HG03558 (cell line): Measurements from ENCODE around the gene ST3GAL6.

Experiments used
- ATAC-seq: cut with Tn5 transposase; IDR thresholded peaks from one replicate; pipeline ENCODE4 v1.9.1; 2021; ENCODE audit warnings: moderate number of reproducible peaks; ENCODE audit not compliant: unreplicated experiment; ENCODE audit errors: extremely low read depth

Gene ST3GAL6

DNA sequence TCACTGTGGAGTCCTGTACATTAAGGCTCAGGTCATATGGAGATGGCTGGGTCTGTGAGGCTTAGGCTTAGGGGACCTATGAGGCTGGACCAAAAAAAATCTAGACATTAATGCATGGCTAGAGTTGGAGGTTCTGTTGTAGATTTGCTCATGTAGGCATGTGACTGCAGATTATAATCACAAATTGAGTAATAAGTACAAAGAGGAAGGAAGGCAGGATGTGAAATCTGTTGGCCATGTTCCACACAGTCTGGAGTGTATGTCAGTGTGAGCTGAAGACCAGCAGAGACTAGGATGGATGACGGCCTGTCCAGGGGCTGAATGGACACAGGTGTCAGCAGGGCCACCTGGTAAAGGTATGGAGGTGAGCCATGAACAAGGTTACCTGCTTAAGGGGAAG lies at the start of gene ST3GAL6:
TSS of gene ST3GAL6 (plus strand) at position 265 of the 400 bp plus-strand sequence. CDS start 5,101 bp downstream, outside the sequence.
- ATAC-seq: no peak

DNA sequence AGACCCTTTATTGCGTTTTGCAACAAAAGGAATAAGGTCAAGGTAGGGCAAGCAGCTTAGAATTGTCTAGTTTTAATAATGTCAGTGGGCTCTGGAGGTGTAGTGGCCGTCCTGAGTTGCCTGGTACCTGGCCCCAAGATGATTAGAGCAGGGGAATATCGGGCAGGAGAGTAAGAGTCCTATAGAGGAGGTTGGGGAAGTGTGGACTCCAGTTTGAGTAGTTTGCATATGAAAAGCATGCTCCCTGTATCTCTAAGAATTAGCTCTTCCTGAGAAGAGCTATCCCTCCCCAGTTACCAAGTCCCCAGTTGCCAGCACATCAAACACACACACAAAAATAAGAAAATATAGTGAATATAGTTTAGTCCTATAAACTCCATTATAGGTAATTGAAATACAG lies 49.2 kb upstream of the ST3GAL6 start:
- ATAC-seq: no peak

GRCh38 chr3:98717584-98717983 lies 45.6 kb upstream of the ST3GAL6 start:
- ATAC-seq: no peak

- ATAC-seq: no peak
These were observed 44.4 kb upstream of the ST3GAL6 start for GRCh38 chr3:98718730-98719129.

DNA sequence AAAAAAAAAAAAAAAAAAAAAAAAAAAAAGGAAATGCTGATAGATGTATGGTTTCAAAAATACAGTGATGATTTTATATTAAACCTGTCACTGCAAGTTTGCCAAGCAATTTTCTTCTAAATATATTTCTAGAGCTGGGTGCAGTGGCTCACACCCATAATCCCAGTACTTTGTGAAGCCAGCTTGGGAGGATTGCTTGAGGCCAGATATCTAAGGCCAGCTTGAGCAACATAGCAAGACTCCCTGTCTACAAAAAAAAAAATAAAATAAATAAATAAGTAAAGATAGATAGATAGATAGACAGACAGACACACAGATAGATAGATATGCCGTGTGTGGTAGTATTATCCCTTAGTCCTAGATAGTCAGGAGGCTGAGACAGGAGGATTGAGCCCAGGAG lies 41.4 kb upstream of the ST3GAL6 start:
- no peak for ATAC-seq

GRCh38 chr3:98722389-98722788 lies 40.8 kb upstream of the ST3GAL6 start:
- no peak for ATAC-seq

DNA sequence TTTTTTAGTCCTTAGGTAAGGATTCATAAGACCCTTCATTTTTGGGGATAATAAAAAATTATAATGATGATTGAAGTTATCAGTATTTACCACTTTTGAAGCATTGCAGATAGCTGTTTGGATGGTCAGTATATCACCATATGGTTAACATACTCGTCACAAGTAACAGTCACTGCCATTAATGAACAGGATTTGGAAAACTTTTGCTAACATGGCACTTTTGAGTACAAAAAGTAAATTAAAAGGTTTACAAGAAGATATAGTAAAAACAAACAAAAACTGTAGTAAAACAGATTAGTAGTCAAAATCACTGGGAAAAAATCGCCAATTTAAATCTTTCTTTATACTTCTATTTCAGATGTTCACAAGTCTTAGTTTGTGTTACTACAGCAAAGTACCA lies 37.8 kb upstream of the ST3GAL6 start:
- ATAC-seq: no peak

- no peak for ATAC-seq
These were observed 37.1 kb upstream of the ST3GAL6 start for GRCh38 chr3:98726084-98726483.

DNA sequence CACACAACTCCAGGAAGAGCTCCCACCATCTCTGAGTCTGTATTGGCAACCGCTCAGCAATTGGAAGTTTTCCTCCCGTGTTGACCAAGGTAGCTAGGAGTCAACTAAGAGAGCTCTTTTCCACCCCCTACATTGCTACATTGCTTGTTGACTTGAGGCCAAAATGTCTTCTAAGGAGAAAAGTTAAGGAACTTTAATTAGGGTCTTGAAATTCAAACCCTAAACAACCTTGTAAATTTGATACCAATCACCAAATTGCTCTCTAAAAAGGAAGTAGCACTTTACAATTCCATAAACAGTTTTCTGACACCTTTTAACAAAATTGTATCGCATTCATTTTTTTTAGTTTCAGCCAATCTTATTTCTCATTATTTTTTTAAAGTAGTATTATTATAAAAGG lies 35.5 kb upstream of the ST3GAL6 start:
- no peak for ATAC-seq

GRCh38 chr3:98728672-98729071 lies 34.5 kb upstream of the ST3GAL6 start:
- ATAC-seq: no peak

DNA sequence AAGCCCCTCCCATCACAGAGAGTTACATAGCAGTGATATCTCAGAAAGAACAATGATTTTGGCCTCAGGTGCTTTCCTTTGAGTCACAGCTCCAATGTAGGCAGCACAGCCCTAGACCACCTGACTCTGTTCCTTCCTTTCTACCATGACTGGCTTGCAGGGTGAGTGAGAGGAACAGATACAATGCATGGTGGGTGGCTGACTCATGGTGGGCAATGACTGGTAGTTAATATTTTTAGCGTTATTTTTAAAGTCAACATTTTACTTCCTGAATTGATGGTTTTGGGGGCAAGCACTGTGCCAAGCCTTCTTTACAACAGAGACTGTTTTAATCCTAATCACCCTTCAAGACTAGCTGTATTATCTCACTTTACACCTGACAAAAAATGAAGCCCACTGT lies 32.8 kb upstream of the ST3GAL6 start:
- ATAC-seq: peak; percentile 41

- ATAC-seq: no peak
These were observed 32.1 kb upstream of the ST3GAL6 start for GRCh38 chr3:98730886-98731537.

DNA sequence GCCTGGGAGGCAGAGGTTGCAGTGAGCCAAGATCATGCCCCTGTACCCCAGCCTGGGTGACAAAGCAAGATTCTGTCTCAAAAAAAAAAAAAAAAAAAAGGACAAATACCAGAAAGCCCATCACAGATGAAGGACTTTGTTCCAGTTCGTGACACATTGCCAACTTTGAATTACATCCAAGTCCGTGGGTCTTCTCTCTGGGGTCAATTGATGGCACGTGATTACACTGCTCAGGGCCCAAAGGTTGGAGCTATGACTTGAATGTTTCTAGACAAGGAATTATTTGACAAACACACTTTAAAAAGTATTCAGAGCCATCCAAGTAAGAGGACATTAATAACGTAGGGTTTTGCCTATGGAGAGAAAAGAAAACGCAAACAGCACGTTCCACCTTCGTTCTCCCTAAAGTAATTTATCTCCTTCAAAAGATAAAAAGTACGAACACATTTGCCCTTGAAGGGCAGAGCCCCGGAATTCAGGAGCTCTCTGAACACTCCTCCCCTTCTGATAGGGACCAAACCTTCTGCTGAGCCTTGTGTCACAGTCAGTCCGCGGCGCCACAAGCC lies 31.3 kb upstream of the ST3GAL6 start:
- ATAC-seq: peak; percentile 28

DNA sequence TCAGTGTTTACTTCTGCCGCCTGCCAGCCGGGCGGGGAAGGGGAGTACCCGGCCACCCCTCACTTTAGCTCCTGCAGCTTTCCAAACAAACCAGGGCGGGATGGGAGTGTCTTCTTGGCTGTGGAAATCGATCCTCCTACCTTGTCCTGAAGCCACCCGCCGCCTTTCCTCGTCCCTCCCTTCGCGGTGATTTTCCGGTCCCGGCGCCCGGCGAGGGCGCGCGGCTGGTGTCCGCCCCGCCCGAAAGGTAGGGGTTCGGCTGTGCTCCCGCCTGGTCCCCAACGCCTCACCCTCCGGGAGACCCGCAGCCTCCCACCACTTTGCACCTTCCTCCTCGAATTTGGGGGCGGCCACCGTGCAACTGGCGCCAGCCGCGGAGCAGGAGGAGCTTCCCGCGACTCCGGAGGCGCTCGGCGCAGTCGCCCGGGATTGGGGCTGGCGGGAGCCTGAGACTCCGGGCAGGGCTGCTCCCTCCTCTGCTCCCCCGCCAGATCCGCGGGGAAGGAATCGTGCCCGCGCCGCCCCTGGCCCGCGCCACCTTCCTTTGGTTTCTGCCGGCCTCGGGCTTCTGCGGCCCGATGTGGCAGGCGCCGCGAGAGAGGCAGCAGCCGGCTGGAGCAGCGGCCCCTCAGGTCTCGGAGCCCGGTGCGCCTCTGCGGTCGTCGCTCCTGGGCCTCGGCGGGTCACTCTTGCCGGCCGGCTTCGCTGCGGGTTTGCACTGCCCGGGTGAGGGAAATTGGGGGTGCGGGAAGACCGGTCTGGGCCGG lies 30.7 kb upstream of the ST3GAL6 start:
- no peak for ATAC-seq

GRCh38 chr3:98733053-98733811 lies 29.9 kb upstream of the ST3GAL6 start:
- ATAC-seq: no peak

DNA sequence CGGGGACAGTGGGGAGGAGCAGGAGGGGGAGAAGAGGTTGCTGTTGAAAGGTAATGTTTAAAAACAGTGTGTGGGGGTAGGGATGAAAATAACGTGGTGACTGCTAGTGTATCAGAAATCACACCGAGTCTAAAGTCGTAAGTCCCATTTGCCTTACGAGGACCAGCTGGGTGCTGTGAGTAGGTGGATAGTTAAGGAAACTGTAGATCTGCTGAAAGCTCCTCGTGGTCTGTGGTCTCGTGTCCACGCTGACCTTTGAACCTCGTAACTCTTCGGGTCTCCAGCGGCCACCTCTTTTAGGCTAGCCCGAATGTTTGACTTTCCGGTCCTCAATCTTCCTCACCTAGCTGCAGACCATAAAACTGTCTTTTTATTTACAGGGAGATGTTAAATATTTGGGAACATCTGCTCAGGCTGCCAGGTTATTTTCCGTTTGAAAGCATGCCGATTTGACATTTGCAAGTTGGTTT lies 29.3 kb upstream of the ST3GAL6 start:
- ATAC-seq: no peak

DNA sequence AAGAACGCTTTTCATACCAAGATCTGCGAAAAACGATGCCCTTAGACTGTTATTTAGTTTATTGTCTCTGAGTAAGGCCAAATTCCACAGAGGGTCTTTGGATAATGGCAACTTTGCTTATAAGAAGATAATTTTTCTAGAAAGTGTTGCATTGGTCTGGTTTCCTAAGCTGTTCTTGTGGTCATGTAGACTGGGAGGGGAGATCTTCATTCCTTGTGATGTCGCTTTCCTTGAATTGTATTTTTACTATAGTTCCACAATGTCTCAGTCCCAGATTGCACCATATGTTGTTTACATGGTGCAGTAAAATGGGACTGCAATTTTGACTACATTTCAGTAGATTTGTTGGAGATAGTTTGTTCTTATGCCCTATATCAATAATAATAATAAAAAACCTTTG lies 28.8 kb upstream of the ST3GAL6 start:
- ATAC-seq: no peak

DNA sequence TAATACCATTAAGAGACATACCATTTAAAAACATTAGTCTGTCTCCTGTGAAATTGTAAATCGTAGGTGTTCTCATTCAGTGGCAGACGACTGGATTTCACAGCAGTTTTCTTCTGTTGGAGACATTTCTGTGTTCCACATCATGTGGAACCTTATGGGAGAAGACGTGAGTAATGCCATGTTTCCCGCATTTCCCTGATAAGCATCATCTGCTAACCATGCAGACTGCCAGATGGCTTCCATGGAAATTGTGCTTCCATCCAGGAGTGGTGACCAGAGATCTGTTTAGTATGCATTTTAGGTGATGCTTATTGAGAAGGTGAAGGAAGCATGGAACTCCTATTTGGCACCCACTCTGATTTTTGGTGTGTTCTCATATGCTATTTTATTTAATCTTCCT lies 28.4 kb upstream of the ST3GAL6 start:
- ATAC-seq: no peak

- ATAC-seq: no peak
These were observed 27.8 kb upstream of the ST3GAL6 start for GRCh38 chr3:98735296-98735695.

DNA sequence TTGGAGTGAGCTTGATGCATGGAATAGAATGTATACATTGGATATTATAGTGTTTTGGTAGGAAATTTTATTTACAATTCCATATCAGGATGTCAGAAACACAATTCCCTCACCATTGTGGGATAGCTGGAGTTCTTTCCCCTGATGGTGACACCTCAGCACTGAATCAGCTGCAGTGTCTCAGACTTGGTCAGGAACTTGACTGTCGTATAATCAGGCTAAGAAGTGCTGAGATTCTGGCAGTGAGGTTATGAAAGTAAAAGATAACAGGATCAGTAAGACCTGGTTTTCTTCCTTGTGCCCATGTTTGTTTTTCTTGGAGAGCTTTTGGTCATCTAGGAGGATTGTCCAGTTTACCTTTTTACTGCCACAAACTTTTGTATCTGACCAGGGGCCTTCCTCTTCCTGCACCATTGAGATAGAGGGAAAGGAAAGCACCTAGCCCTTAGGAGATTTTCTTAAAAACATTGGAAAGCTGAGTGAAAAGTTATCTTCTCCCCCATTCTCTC lies 27.3 kb upstream of the ST3GAL6 start:
- ATAC-seq: no peak

GRCh38 chr3:98737301-98737700 lies 25.8 kb upstream of the ST3GAL6 start:
- no peak for ATAC-seq
